ENCODE measurements around the gene RGS3.

Gene RGS3

GRCh38 chr9:113558632-113559502, 95.3 kb downstream of the RGS3 start:
- DNase-seq, result no peak

- DNase-seq, result no peak
Measured at GRCh38 chr9:113559834-113560800, 96.6 kb downstream of the RGS3 start.

DNA sequence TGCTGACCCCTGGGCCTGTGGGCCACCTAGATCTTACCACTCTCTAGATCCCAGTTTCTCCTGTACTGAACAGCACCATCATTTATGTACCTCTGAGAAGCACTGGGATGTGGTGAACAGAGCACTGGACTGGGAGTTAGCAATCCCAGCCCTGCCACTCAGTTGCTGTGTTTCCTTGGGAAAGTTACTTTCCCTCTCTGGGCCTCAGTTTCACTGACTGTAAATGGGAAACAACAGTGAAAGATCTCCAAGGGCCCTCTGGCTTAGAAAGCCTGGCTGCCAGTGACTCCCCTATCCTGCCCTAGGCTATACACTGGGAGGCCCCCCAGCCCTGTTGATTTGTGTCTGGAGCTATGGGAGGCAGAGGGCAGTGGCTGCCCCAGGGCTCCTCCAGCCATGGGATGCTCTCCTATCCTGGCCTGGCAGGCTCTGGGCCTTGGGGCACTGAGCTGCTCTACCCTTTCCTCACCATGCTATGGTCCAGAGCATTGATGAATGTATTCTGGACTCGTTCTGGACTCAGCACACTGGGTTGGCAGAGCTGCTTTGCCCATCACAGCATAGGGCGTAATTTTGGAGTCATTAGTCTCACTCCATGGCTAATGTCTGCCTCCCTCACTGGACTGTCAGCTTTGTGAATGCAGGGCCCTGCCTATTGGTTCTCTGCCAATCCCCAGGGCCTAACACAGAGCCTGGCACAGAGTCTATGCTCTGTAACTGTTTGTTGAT, 99.3 kb downstream of the RGS3 start:
- DNase-seq, result no peak

GRCh38 chr9:113563826-113564497, 100.4 kb downstream of the RGS3 start:
- no peak for DNase-seq

GRCh38 chr9:113564498-113565237, 101.1 kb downstream of the RGS3 start:
- no peak for DNase-seq

DNA sequence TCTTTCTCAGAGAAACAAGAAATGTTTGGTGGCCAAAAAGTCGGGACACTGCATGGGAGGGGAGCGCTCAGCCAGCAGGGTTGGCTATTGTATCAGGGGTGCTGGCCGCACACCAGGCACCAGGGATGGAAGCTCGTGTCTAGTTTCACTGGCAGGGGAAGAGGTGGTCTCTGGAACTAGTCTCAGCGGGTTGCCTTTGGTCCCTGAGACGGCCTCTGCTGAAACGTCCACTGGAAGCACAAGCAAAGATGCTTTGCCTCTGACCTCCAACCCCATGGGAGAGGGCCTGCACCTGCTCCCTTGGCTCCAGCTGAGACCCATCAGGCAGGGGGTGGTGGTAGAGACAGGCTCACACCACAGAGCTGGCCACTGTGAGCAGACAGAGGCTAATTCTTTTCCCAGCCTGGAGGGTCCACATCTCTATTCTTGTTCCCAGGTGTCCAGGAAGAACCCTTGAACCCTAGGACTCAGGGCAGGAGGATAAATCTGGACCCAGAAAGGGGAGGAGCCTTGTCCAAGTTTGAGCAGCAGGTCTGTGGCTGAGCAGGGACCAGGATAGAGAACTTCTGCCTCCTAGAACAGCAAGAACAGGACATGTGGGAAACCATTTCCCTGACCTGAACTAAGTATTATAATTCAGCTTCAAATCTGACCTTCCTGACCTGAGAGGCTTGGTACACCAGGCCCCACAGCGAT, 102.6 kb downstream of the RGS3 start:
- no peak for DNase-seq

DNA sequence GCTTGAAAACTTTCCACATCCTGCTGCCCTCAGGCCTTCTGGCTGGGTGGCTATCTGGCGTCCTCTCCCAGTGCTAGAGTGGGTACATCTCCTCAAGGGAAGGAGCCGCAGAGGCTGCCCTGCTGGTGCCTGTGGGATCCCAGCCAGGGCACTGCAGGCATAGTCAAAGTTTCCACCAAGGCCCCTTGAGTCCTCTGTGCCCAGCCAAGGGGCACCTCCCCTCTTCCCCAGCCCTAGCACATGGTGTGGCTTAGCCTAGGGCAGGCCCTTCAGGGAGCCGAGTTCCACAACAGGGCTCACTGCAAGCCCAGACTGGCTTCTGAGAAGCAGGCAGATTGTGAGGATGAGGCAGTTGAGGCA, 103.2 kb downstream of the RGS3 start:
- no peak for DNase-seq

DNA sequence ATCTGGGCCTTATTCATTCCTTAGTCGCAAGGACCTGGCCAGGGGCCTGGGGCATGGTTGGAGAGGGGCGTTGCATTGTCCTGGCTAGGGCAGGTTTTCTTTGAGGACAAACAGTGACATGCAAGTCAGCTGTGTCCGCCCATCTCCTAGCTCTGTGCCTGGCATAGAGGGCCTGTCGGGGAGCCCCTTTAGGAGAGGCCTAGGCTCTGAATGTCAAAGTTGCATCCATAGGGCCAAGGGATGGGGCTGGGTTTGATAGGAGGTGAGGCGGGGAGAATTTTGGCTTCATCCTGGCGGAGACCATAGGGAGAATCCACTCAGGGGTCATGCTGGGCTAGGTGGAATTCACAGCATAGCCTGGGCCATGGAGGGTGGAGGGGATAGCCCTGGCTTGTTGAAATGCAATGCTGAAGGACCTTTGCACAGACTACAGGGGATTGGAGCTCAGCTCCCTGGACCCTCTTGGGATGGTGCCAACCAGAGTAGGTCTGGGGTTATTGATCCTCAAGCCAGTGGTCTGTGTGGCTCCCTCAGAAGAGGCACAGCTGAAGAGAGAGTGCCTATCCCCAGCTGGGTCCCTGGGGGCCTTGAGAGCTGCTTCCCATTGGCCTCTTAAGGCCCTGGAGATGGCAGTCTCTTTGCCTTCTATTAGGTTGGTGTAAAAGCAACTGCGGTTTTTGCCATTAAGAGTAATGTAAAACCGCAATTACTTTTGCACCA, 104.0 kb downstream of the RGS3 start:
- DNase-seq, result no peak

DNA sequence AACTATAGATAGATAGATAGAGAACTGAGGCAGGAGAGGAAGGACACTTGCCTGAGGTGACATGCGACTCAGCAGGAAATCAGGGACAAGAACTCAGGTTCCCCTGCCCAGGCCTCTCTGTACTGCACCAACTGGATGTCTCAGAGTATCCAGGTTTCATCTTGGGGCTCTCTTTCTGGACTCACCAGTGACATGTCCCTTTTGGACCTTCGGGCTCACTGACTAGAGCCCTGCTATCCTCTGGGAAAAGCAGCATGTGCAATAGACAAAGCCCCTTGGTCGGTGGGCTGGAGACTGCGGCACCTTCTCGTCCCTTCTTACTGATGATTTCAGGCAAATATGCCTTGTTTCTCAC, 104.5 kb downstream of the RGS3 start:
- DNase-seq, result no peak

DNA sequence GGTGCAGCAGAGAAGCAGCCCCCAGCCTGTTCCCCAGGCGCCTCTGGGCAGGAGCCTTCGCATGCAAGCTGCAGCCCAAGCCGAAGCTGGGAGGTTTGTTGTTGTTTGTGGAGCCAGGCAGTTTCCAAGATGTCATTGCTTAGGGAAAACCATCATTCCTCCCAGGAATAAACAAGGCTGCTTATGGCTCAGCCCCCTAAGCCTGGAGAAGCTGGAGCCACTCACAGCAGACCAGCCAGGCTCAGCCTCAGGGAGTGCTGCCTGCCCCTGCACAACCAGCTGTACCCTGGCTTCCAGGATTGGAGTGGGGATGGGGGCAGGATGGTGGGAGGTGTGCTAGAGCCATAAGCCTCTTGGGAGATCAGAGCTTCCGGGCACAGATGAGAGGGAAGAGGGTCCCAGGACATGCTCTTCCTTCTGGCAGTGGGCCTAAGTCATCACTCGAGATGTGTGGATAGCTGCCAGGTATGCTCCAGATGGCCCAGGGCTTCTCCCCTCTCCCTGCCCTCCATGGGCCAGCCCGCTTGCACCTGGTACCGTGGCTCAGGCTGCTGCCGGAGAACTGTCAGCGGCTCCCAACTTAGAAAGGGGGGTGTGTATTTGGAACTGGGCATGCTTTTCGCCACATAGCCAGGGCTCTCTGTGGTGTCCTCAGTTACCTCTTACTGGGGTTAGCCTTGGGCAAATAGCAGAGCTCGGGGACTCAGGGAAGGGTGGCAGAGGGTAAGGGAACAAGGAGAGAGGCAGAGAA, 105.2 kb downstream of the RGS3 start:
- peak; percentile 60 for DNase-seq

DNA sequence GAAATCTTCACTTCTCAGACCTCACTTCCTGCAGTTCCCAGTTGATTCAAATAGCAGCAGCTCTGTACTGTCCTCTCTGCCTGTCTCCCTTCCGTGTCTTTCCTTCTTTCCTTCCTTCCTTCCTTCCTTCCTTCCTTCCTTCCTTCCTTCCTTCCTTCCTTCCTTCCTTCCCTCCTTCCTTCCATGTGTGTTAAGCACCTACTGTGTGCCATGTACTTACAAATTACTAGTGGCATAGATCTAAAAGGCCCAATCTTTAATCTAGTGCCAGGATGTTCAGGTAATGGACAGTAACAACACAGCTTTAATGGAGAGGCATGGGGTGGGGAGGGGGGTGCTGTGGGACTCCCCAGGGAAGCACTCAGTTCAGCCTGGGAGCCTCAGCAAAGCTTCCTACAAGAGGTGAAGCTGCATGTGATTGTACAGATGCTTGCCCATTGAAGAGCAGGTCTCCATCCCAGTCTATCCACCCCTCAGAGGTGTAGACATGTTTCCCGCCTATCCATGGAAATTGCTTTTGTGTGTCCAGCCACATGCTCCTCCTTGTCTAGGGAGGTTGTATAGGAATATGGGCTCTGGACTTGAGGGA, 106.0 kb downstream of the RGS3 start:
- DNase-seq, result no peak

GRCh38 chr9:113570106-113570505, 106.6 kb downstream of the RGS3 start:
- DNase-seq, result no peak

DNA sequence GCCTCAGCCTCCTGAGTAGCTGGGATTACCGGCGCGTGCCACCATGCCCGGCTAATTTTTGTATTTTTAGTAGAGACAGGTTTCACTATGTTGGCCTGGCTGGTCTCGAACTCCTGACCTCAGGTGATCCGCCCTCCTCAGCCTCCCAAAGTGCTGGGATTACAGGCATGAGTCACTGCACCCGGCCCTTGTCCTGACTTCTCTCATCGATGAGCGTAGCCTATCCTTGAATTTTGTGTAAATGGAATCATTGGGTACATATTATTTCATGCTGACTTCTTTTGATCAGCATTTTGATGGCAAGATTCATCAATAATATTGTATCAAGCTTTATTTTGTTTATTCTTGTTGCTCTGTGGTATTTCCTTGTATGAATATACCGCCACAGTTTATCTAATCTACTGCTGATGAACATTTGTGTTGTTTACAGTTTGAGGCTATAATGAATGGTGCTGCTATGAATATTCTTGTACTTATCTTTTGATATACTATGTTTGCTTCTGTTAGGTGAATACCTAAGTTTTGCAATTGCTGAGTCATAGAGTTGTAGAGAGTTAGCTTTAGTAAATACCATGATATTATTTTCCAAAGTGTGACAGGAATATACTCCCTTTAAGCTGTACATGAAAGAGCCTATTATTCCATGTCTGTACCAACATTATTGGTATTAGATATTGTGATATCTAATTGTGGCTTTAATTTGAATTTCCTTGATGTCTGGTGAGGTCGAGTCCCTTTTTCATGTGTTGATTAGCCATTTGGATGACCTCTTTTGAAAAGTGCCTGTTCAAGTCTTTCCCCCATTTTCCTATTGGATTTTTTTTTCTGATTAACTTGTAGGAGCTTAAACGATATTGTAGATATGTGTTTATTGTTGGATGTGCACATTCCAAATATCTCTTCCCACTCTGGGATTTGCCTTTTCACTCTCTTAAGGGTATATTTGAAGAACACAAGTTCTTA, 107.5 kb downstream of the RGS3 start:
- DNase-seq, result no peak

- no peak for DNase-seq
Measured at GRCh38 chr9:113572076-113572861, 108.7 kb downstream of the RGS3 start.

DNA sequence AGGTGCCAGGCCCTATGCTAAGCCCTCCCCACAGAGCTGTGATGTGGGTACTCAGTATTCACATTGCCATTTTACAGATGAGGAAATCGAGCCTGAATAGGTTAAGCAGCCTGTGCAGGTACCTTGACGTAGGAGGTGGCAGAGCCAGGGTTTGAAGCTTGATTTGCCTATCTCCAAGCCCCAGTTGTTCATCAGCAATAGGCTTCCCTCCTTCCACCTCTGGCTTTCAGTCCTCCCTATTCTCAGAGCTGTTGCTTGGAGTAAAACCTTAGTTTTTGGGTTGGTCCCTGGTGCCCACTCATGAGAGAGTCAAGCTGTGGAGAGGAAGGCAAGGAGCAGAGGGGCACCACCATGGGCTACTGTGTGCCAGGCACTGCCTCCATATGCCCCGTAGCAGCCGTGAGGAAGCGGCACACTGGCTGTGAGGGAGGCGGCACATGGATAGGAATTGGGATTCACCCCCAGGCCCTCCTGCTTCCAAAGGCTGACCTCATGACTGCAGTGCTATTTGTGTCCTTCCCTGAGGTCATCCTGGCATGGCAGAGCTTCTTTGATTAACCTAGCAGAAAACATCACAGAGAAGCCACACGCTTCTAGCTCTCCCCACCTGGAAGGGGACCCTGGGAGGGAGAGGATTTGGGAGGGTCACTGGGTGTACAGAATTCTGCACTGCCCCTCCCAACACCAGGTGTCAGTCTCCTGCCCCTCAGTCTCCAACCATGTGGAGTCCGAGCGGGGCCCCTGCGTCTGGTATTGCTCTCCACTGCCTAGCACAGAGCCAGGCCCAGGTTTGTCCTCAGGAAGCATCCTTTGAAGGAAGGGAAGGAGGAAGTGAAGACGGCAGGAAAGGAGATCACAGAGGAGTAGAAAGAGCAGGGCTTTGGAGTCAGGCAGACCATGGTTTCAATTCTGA, 109.8 kb downstream of the RGS3 start:
- no peak for DNase-seq

DNA sequence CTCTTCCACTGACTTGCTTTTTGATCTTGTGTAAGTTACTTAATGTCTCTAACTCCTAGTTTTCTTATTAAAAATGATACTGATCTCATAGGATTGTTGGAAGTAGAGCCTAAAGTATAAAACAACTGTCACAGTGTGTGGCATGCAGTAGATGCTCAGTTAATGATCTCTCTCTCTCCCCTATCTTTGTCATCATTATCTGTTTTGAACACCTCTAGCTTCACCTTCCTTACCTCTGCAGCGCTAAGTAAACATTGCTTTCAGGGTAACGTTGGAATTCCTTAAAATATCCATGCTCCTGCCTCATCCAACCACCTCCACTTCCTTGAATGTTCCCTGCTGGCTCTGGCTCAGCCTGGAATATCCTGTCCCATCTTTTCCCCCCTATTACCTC, 110.4 kb downstream of the RGS3 start:
- no peak for DNase-seq

Data from NCI-H446 treated with DMSO at 0.1 percent for 48 hours (cell line).